Small intestine (tissue), 4 donors: ENCODE measurements around the gene MRPS7. TPM values are rescaled to one million over a fixed set of nuclear protein-coding genes. Genes with fewer than 3 reads are reported as not detected.

ENCODE experiments used
- polyA plus RNA-seq, 4 donors: library from polyadenylated mRNA; stranded (reverse) in 3 of 4; unstranded in 1 of 4; fragments of 200-250 nt in 3 of 4; fragments of 120-200 nt in 1 of 4; gene quantifications; one replicate each; pipeline versions ENCODE4 v1.2.1 to v1.2.3, GENCODE V29; 2013
- donor health status: healthy with polysubstance abuse.
- donor health status: Bipolar disorder and iron deficiency.
- donor health status: healthy.

The MRPS7 gene
- polyA plus RNA-seq, 4 donors, result 55.9 to 88.6 (median 74.4) TPM

Other genes starting within 250 kb of the MRPS7 start
- 10 to 100 TPM; 22.4 to 73.0 (median 45.7) TPM for gene MRPL58, start 249.2 kb upstream of the MRPS7 start, polyA plus RNA-seq
- gene ATP5PD, start 214.9 kb upstream of the MRPS7 start, polyA plus RNA-seq, result 100 to 1,000 TPM; 286 to 919 (median 609) TPM
- 10 to 100 TPM; 12.3 to 18.0 (median 13.7) TPM for gene KCTD2, start 214.7 kb upstream of the MRPS7 start, polyA plus RNA-seq
- gene SLC16A5, start 173.9 kb upstream of the MRPS7 start, polyA plus RNA-seq, result 10 to 100 TPM; 23.5 to 35.4 (median 32.2) TPM
- gene ARMC7, start 151.9 kb upstream of the MRPS7 start, polyA plus RNA-seq, result 10 to 100 TPM; 11.6 to 24.8 (median 18.7) TPM
- 100 to 1,000 TPM in 2 of 4 donors, 10 to 100 TPM in 2; 48.6 to 169 (median 111) TPM for gene NT5C, start 130.1 kb upstream of the MRPS7 start, polyA plus RNA-seq
- 100 to 1,000 TPM in 3 of 4 donors, 10 to 100 TPM in 1; 79.0 to 758 (median 413) TPM for gene JPT1, start 107.4 kb upstream of the MRPS7 start, polyA plus RNA-seq
- gene SUMO2, start 78.9 kb upstream of the MRPS7 start, polyA plus RNA-seq, result 100 to 1,000 TPM in 1 of 4 donors, 10 to 100 TPM in 3; 64.3 to 305 (median 71.9) TPM
- 10 to 100 TPM; 39.4 to 49.6 (median 44.5) TPM for gene NUP85, start 56.2 kb upstream of the MRPS7 start, polyA plus RNA-seq
- gene GGA3, start 273 bp upstream of the MRPS7 start, polyA plus RNA-seq, result 10 to 100 TPM; 17.6 to 39.1 (median 22.4) TPM
- 10 to 100 TPM; 13.0 to 29.7 (median 22.9) TPM for gene MIF4GD, start 9.4 kb downstream of the MRPS7 start, polyA plus RNA-seq
- 10 to 100 TPM; 11.4 to 15.6 (median 12.7) TPM for gene SLC25A19, start 27.6 kb downstream of the MRPS7 start, polyA plus RNA-seq
- gene GRB2, start 143.8 kb downstream of the MRPS7 start, polyA plus RNA-seq, result 10 to 100 TPM; 65.6 to 73.5 (median 68.0) TPM
- 10 to 100 TPM; 41.8 to 87.7 (median 60.3) TPM for gene TMEM94, start 194.8 kb downstream of the MRPS7 start, polyA plus RNA-seq